Measurements from ENCODE around the gene MED8. TPM values are rescaled to one million over a fixed set of nuclear protein-coding genes. Genes with fewer than 3 reads are reported as not detected.

The MED8 gene
- total RNA-seq, 1 donor = 65.9 TPM

GRCh38 chr1:43431676-43432075 lies 42.1 kb upstream of the MED8 start:
- Histone ChIP-seq H3K4me1 (ENCODE audit: insufficient read depth, low read length) (peaks cover 6% of the 10 kb centered on the region), H2AFZ (ENCODE audit: low read length) (no peak overlapping the region), H3K4me2 (ENCODE audit: insufficient read depth, low read length) (no peak overlapping the region), H3K27ac (ENCODE audit: low read depth, low read length) (no peak overlapping the region), H3K36me3 (ENCODE audit: insufficient read depth, low read length) (peaks cover 78% of the 10 kb centered on the region), H3K4me3 (ENCODE audit: insufficient read depth, low read length) (no peak overlapping the region), H3K27me3 (ENCODE audit: insufficient read depth, low read length) (no peaks in the 10 kb centered on the region), H4K20me1 (ENCODE audit: insufficient read depth, low read length) (no peaks in the 10 kb centered on the region), H3K9me3 (ENCODE audit: low read depth, low read length) (no peaks in the 10 kb centered on the region), H3K79me2 (ENCODE audit: insufficient read depth, low read length) (no peaks in the 10 kb centered on the region)
- DNase-seq (ENCODE audit: insufficient read length, low spot score, missing footprints) = no peak
- no peak for TF ChIP-seq CTCF (IDR thresholded peaks at IDR 0.05; ENCODE audit: extremely low read depth, low read depth, low read length)

- no peak overlapping the region for H3K4me2 ChIP-seq (ENCODE audit: insufficient read depth, low read length)
- no peaks in the 10 kb centered on the region for H3K9me3 ChIP-seq (ENCODE audit: low read depth, low read length)
- H3K36me3 ChIP-seq (ENCODE audit: insufficient read depth, low read length) = peaks cover 82% of the 10 kb centered on the region
- H3K4me1 ChIP-seq (ENCODE audit: insufficient read depth, low read length) = peaks cover 6% of the 10 kb centered on the region
- H3K4me3 ChIP-seq (ENCODE audit: insufficient read depth, low read length) = no peak overlapping the region
- H3K79me2 ChIP-seq (ENCODE audit: insufficient read depth, low read length) = no peaks in the 10 kb centered on the region
- TF ChIP-seq CTCF (IDR thresholded peaks at IDR 0.05; ENCODE audit: extremely low read depth, low read depth, low read length) = no peak
- no peaks in the 10 kb centered on the region for H4K20me1 ChIP-seq (ENCODE audit: insufficient read depth, low read length)
- no peaks in the 10 kb centered on the region for H3K27me3 ChIP-seq (ENCODE audit: insufficient read depth, low read length)
- H2AFZ ChIP-seq (ENCODE audit: low read length) = no peak overlapping the region
- peak; percentile 8 for DNase-seq (ENCODE audit: insufficient read length, low spot score, missing footprints)
- H3K27ac ChIP-seq (ENCODE audit: low read depth, low read length) = no peak overlapping the region
These were observed 41.2 kb upstream of the MED8 start for GRCh38 chr1:43430831-43431230.

GRCh38 chr1:43427941-43428340 lies 38.3 kb upstream of the MED8 start:
- TF ChIP-seq CTCF (IDR thresholded peaks at IDR 0.05; ENCODE audit: extremely low read depth, low read depth, low read length) = no peak
- no peaks in the 10 kb centered on the region for H3K27me3 ChIP-seq (ENCODE audit: insufficient read depth, low read length)
- H3K79me2 ChIP-seq (ENCODE audit: insufficient read depth, low read length) = no peaks in the 10 kb centered on the region
- H3K27ac ChIP-seq (ENCODE audit: low read depth, low read length) = no peak overlapping the region
- no peak overlapping the region for H3K4me3 ChIP-seq (ENCODE audit: insufficient read depth, low read length)
- peak; percentile 45 for DNase-seq (ENCODE audit: insufficient read length, low spot score, missing footprints)
- no peaks in the 10 kb centered on the region for H3K9me3 ChIP-seq (ENCODE audit: low read depth, low read length)
- no peak overlapping the region for H2AFZ ChIP-seq (ENCODE audit: low read length)
- peaks cover 83% of the 10 kb centered on the region for H3K36me3 ChIP-seq (ENCODE audit: insufficient read depth, low read length)
- H3K4me1 ChIP-seq (ENCODE audit: insufficient read depth, low read length) = no peaks in the 10 kb centered on the region
- H4K20me1 ChIP-seq (ENCODE audit: insufficient read depth, low read length) = peaks cover 4% of the 10 kb centered on the region
- H3K4me2 ChIP-seq (ENCODE audit: insufficient read depth, low read length) = no peak overlapping the region

- peak; percentile 19 for DNase-seq (ENCODE audit: insufficient read length, low spot score, missing footprints)
- H4K20me1 ChIP-seq (ENCODE audit: insufficient read depth, low read length) = peaks cover 4% of the 10 kb centered on the region
- no peak overlapping the region for H3K4me2 ChIP-seq (ENCODE audit: insufficient read depth, low read length)
- H3K27me3 ChIP-seq (ENCODE audit: insufficient read depth, low read length) = no peaks in the 10 kb centered on the region
- H3K4me1 ChIP-seq (ENCODE audit: insufficient read depth, low read length) = no peaks in the 10 kb centered on the region
- H2AFZ ChIP-seq (ENCODE audit: low read length) = no peak overlapping the region
- no peak overlapping the region for H3K27ac ChIP-seq (ENCODE audit: low read depth, low read length)
- H3K79me2 ChIP-seq (ENCODE audit: insufficient read depth, low read length) = no peaks in the 10 kb centered on the region
- no peak overlapping the region for H3K4me3 ChIP-seq (ENCODE audit: insufficient read depth, low read length)
- peaks cover 86% of the 10 kb centered on the region for H3K36me3 ChIP-seq (ENCODE audit: insufficient read depth, low read length)
- no peak for TF ChIP-seq CTCF (IDR thresholded peaks at IDR 0.05; ENCODE audit: extremely low read depth, low read depth, low read length)
- no peaks in the 10 kb centered on the region for H3K9me3 ChIP-seq (ENCODE audit: low read depth, low read length)
These were observed 37.9 kb upstream of the MED8 start for GRCh38 chr1:43427524-43427923.

Measured in osteoblast (primary cell).